ENCODE data around the gene BHLHE40.
"Not testable (repeated sequence)": the region's sequence is repeated elsewhere in the genome, so short reads cannot be mapped to it uniquely, and the experiment has no call there.

Gene BHLHE40

DNA sequence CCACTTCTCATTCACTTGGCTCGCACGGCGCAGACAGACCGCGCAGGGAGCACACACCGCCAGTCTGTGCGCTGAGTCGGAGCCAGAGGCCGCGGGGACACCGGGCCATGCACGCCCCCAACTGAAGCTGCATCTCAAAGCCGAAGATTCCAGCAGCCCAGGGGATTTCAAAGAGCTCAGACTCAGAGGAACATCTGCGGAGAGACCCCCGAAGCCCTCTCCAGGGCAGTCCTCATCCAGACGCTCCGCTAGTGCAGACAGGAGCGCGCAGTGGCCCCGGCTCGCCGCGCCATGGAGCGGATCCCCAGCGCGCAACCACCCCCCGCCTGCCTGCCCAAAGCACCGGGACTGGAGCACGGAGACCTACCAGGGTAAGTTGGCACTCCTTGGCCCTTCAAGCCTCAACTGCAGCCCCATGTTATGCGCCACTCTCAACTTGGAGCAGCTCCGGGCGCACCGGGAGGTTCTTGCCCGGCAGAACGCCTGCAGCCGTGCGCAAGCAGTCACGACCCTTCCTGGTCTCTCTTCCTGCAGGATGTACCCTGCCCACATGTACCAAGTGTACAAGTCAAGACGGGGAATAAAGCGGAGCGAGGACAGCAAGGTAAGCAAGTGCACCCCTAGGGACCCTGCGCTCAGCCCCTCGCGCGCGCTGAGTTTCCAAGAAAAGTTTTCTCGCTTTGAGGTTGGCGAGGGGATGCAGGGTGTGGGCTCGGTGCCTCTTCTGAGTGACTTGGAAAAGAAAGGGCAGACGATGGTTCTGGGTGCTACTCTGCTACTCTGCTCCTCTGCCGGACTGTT lies at the start of gene BHLHE40:
BHLHE40 (plus strand) TSS at position 10 of the 801 bp plus-strand sequence; CDS start at position 292, 282 bp downstream.
- no peak for DNase-seq

DNA sequence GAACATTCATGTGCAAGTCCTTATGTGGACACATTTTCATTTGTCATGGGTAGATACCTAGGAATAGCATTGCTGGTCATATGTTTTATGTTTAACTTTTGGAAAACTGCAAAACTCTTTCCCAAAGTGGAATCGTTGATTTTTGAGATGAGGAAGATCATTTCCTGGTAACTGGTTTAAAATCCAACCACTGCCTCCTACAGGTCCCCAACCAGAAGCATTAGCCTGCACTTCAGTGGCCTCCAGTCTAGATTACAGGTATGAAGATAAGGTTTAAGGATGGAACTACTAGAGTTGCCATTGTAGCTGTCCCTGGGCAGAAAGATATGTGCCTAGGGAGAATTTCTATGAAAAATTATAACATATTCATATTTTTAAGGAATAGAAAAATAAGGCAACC lies 48.7 kb upstream of the BHLHE40 start:
- DNase-seq = no peak

DNA sequence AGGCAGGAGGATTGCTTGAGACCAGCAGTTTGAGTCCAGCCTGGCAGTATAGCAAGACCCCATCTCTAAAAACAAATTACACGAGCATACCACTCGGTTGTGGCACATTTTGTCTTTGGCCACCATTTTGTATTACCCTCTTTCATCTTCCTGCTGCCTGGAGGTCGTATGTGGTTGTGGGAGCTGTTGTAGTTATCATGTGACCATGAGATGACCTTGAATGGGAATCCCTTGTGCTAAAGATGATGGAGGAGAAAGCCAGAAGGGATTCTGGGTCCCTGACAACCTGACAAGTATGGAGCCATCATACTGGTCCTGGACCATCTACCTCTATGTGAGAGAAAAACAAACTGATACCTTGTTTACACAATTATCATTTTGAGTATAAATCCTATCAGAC lies 45.2 kb upstream of the BHLHE40 start:
- no peak for DNase-seq

DNA sequence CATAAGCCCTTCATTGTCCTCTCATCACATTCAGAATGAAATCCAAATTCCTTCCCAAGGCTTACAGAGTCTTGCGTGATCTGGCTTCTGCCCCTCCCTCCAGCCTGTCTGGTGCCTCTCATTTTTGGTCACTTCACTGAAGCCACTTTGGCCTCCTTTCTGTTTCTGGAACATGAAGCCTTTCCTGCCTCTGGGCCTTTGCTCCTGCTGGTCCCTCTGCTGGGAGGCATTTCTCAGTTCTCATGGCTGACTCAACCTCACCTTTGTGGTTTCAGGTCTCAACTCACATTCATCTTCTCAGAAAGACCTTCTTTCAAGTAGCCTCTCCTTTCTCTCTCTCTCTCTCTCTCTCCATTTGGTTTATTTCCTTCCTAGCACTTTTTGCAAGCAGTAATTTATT lies 43.9 kb upstream of the BHLHE40 start:
- no peak for DNase-seq

DNA sequence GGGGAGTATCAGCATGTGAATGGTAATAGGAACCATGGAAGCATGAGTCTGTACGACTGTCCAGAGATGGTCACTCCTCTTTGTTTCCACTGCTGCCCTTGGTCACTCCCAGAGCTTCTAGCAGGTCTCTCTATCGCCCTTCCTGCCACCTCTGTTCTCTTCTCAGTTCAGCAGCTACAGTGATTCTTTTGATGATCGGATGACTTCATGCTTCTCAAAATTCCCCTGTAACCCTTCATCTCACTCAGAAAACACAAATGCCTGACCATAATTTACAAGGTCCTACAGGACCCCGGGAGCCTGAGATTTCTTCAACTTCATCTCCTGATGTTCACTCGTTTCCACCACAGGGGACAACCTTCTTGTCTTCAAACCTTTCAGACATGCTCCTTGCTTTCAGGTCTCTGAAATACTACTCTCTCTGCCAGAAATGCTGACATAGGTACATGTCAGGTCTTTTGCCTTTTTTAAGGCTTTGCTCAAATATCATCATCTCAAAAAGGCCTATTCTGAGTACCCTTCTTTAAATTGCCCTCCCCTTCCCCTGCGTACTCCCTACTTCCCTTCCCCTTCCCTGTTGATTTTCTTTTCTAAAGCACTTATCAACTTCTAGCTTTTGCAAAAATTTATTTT lies 42.1 kb upstream of the BHLHE40 start:
- no peak for DNase-seq

DNA sequence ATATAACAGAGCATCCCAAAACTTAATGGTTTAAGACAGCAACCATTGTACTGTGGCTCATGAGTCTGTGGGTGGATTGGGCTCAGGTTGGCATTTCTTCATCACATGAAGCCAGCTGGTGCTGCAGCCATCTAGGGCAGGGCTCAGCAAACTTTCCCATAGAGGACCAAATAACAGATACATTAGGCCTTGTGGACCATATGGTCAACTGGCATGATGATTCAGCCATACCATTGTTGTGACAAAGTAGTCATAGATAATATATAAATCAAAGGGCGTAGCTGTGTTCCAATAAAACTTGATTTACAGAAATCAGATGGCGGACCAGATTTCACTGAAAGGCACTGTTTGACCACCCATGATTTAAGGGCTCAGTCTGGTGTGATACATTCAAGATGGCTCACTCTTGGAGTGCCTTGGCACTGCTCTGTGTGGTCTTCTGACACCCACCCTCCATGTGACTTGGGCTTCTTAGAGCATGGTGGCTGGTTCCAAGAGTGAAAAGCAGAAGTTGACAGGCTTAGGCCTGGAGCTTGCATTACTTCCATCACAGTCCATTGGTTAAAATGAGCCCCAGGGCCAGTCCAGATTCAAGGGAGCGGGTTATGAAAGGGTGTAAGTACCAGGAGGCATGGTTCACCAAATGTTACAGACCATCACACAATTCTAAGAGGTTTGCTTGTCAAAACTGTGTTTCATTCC lies 40.8 kb upstream of the BHLHE40 start:
- DNase-seq = no peak

DNA sequence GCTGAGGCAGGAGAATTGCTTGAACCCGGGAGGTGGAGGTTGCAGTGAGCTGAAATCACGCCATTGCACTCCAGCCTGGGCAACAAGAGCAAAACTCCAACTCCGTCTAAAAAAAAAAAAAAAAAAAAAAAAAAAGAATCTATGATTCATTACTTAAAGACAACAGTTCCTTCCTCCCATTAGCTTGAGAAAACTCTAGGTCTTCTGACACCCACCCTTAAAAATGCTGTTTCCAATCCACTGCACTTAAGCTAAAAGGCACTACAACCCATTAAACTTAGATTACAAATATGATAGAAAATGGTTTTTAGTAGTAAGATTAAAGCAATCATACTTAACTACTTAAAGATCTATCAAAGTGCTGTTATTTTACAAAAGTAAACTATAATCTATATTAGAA lies 40.0 kb upstream of the BHLHE40 start:
- DNase-seq = no peak

DNA sequence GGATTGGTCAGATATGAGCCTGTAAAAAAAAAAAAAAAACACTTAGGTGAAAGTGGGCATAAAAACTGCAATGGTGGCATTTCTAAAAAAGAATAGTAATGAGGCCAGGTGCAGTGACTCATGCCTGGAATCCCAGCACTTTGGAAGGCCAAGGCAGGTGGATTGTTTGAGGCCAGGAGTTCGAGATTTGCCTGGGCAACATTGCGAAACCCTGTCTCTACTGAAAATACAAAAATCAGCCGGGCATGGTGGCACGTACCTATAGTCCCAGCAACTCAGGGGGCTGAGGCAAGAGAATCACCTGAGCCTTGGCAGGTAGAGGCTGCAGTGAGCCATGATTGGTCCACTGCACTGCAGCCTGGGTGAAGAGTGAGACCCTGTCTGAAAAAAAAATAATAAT lies 38.3 kb upstream of the BHLHE40 start:
- no peak for DNase-seq

DNA sequence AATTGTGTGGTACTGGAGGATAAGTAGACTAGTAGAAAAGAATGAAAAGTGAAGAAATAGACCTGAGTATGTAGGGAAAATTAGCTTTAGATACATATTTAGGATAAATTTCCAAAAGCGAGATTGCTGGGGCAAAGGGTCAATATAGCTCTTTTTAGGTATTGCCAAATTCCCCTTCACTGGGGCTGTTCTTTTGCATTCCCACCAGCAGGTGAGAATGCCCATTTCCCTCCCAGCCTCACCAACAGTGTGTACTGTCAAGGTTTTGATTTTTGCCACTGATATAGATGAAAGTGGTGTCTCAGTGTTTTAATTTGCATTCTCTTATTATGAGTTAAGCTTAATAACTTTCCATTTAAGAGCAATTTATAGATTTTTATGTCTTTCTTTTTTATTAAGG lies 35.7 kb upstream of the BHLHE40 start:
- DNase-seq = no peak

DNA sequence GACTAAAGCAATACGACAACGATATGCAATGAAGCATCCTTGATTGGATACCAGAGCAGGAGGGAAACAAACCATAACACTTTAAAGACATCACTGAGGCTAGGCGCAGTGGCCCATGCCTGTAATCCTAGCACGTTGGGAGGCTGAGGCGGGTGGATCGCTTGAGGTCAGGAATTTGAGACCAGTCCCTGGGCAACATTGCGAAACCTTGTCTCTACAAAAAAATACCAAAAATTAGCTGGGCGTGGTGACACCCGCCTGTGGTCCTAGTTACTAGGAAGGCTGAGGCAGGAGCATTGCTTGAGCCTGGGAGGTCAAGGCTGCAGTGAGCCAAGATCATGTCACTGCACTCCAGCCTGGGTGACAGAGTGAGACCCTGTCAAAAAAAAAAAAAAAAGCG lies 33.9 kb upstream of the BHLHE40 start:
- no peak for DNase-seq

DNA sequence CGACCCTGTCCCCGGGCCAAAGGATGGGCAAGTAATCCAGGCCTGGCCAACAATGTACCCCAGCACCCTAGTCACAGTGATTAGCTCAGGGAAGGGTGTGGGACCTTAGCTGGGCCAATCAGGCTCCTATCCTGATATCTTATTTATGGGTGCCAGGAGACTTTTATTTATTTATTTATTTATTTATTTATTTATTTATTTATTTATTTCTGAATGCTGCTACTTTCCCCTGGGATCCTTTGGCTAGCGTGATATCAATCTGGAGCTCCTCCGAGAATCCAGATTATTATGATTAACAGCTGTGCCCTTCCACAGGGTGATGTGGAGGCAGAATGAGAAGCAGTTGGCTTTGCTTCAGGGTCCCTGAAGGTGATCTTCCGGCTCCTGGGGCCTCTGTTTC lies 32.2 kb upstream of the BHLHE40 start:
- no peak for DNase-seq

DNA sequence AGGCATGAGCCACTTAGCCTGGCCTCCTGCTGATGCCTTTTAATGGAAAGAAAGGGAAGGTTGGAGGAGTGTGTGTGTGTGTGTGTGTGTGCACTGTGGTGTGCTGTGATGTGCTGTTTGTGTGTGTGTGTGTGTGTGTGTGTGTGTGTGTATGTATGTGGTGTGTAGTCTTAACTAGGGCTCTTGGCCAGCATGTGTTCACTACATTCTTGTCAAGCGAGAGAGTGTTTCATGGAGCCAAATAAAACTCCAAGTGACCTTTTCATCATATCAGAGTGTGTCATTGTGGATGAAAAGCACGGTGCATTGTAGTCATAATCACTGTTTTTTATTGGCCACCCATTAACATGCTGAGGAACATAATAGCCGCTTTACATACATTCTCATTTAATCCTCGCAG lies 30.8 kb upstream of the BHLHE40 start:
- DNase-seq = no peak

DNA sequence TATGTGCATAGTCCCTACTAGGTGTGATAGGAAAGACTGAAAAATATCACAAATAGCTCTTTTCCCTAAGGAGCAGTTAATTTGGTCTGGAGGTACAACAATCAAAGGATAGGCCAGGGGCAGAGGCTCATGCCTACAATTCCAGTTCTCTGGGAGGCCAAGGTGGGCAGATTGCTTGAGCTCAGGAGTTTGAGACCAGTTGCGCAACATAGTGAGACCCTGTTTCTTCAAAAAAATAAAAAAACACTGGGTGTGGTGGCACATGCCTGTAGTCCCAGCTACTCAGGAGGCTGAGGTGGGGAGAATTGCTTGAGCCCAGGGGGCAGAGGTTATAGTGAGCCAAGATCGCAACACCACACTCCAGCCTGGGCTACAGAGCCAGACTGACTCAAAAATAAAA lies 30.2 kb upstream of the BHLHE40 start:
- DNase-seq = no peak

DNA sequence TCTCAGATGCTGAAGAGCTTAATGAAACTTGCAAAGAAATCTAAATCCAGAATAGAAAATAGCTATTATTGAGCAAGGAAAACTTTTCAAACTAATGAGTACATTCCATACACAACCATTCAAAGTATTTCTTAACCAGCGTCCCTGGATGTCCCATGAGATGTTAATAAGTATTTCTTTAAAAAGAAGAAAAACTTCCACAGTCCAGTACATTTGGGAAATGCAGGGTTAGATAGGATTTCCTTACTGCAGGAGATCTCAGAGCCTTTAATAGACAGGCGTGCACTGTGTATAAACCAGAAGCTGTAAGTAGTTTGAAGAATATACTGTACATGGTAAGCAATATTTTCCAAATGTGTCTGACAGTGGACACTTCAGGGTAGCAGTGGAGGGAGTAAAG lies 29.6 kb upstream of the BHLHE40 start:
- no peak for DNase-seq

DNA sequence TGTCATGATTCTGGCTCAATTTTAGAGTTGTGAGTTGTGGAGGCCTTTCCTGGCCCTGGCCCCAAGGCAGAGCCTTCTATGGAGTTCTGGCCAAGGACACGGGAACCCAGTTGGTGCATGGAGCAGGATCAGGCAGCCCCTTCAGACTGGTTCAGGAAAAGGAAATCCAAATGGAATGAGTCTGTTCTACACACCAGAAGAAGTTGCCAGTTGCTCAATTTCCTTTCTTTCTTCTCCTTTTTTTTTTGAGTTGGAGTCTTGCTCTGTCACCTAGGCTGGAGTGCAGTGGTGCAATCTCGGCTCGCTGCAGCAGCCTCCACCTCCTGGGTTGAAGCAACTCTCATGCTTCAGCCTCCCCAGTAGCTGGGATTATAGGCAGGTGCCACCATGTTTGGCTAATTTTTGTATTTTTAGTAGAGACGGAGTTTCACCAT lies 28.9 kb upstream of the BHLHE40 start:
- peak; percentile 43 for DNase-seq

DNA sequence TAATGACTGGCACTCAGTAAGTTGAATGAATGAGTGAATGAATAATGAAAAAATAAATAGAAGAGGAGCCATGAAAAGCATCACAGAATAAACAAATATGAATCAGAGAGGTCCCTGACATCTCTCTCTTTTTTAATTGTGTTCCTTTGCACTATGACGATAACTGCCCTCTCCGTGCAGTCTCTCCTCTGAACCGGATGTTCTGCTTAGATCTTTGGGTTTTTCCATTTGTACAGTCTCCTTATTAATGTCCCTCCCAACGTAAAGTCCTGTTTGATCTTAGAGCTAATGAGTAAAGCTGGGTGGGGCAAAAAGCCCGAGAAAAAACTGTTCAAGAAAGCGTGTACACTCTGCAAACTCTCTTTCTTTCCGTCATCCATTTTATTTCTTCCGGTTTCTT lies 28.3 kb upstream of the BHLHE40 start:
- no peak for DNase-seq

DNA sequence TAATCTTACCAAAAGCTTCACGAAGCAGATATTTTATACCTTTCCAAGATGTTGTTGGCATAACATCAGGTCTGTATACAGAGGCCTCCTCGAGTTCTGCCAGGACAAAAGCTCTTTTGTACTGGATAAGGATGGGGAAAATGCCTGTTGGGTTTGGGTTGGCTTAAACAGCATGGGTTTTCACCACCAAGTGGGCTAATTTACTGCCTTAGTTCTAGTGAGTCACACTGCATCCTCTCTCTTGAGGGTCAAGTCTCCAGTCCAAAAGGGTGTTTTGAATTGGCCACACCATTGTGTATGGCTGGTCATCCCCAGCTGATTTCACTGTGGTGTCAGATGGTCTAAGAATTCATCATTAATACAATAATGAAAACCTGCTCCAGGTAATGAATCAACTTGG lies 26.1 kb upstream of the BHLHE40 start:
- DNase-seq = no peak

DNA sequence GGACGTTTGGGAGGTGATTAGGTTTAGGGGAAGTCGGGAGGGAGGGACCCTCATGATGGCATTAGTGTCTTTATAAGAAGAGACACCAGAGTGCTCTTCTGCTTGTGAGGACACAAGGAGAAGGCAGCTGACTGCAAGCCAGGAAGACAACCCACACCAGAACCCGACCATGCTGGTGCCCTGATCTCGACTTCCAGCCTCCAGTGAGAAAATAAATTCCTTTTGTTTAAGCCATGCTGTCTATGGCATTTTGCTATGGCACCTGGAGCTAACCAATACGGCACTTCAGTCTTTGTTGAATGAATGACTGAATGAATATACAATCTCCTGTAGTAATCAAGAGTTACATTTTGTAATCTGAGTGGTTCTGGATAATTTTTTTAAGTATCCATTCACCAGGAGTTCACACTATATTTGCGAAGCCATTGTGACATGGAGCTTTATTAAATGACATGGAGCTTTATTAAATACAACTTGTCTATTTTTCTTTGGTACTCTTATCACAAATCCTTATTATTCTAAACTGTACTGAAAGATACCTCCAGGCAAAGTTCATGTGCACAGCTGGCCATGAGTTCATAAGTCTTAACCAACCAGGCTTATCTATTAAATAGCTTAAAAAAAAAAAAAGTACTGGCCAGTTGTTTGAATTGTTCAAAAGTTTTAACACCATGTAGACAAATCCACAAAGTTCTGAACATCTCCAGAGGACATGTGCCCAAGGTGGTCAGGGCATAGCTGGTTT lies 24.8 kb upstream of the BHLHE40 start:
- no peak for DNase-seq

DNA sequence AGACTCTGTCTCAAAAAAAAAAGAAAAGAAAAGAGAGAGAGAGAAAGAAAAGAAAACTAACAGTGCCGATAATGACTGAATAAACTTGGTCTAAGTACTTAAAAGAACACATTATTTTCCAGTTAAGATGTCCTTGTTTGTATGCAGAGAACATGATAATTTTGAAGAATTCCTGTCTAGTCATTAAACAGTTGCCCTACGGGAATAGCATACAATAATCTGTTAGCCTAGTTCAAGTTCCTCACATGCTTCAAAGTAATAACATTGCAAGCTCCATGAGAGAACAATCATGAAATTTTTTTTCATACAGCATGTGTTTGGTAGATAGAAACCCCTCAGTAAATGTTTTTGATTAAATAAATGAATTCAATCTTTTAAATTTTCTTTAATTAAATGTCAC lies 23.1 kb upstream of the BHLHE40 start:
- DNase-seq = no peak

DNA sequence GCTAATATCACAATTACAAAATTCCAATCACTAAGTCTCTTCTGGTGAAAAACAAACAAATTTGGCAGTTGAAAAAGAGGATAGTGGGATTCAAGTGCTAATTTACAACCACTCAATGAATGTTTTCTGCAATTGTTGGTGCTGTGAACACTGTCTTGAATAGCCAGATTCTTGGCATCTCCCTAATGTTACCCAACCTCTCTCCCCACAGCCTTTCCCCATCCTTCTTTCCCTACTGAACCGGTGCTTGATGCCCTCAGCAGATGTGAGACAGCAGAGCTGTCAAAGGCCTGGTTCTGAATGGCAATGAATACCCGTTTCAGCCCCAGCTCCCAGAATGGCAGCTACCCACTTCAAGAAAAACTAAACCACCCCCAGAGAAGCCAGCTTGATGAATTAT lies 22.5 kb upstream of the BHLHE40 start:
- DNase-seq = no peak

DNA sequence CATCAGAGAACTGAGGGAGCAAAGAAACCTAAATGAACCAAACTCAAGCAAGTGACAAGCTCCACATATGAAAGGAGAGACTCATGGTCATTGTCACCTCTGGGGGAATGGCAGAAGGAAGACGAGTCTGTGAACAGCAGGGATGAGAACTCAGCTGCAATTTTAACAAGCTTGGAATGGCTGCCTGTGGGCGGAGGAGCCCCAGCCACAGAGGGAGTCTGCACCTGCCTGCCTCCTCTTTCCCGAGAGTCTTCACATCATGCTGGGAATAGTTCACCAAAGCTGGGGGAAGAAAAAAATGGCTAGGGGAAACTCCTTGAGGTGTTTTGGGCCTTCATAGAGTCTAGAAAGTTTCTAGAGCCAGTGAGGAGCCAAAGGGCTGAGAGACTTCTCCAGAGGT lies 21.3 kb upstream of the BHLHE40 start:
- no peak for DNase-seq

DNA sequence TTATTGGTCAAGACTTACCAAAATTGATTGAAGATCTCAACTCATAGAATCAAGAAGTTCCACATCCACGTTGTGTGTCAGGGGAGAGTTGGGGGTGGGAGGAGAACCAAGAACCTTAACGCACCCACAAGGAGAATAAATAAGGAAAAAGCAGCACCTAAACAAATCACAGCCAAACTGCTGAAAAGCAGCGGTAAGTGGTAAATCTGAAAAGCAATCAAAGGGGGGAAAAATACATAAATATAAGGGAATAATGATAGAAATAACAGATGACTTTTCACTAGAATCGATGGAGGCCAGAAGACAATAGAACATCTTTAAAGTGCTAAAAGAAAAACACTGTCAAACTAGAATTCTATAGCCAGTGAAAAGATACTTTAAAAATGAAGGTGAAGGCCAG lies 20.1 kb upstream of the BHLHE40 start:
- no peak for DNase-seq

DNA sequence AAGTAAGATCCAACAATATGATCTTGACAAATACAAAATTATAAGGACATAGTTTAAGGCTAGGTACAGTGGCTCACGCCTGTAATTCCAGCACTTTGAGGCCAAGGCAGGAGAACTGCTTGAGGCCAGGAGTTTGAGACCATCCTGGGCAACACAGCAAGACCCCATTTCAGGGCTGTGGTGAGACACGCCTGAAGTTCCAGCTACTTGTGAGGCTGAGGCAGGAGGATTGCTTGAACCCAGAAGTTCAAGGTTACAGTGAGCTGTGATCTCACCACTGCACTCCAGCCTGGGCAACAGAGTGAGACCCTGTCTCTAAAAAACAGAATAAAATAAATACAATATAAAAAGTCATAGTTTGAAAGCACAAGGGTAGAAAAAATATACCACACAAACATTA lies 17.4 kb upstream of the BHLHE40 start:
- not testable (repeated sequence) for DNase-seq
